SK-N-MC (cell line): ENCODE measurements around the gene CDH4.

Experiments
- DNase-seq: peaks from one replicate; pipeline ENCODE4 v3.0.0-alpha.2; 2011; ENCODE audit warnings: low read depth, low spot score
- H3K27ac ChIP-seq: fragments of 200-600 bp; sonication (generic); 2 replicates; pipeline ENCODE4 v1.5.1; 2016; ENCODE audit warnings: mixed run types
- H3K36me3 ChIP-seq: fragments of 200-600 bp; sonication (generic); 2 replicates; pipeline ENCODE4 v1.6.1; 2017; ENCODE audit warnings: antibody characterized with exemption, low read length, mixed read lengths; ENCODE audit not compliant: insufficient read depth
- H3K4me3 ChIP-seq: fragments of 200-600 bp; sonication (generic); 2 replicates; pipeline ENCODE4 v1.5.1; 2016
- H3K9ac ChIP-seq: fragments of 200-600 bp; sonication (generic); 2 replicates; pipeline ENCODE4 v1.8.0; 2017; ENCODE audit warnings: mixed run types, mixed read lengths; ENCODE audit not compliant: insufficient read length
- H3K9me3 ChIP-seq: fragments of 200-600 bp; sonication (generic); 2 replicates; pipeline ENCODE4 v1.6.1; 2017; ENCODE audit warnings: low read depth, mild to moderate bottlenecking, antibody characterized with exemption, low read length, moderate library complexity, mixed read lengths
- EZH2 ChIP-seq: fragments of 200-600 bp; sonication (generic); IDR thresholded peaks from one replicate; pipeline ENCODE4 v1.6.1; 2017; ENCODE audit warnings: antibody characterized with exemption
- FOXP2 ChIP-seq: optimal IDR thresholded peaks from 2 replicates; pipeline ENCODE3; 2011; ENCODE audit warnings: mild to moderate bottlenecking, moderate library complexity; ENCODE audit not compliant: insufficient read depth; ENCODE audit errors: extremely low read length, control extremely low read depth
- POLR2AphosphoS5 ChIP-seq: IDR thresholded peaks from 2 replicates; pipeline ENCODE4 v1.6.1; 2012; ENCODE audit warnings: mild to moderate bottlenecking, low read depth, low read length, borderline replicate concordance

The CDH4 gene

DNA sequence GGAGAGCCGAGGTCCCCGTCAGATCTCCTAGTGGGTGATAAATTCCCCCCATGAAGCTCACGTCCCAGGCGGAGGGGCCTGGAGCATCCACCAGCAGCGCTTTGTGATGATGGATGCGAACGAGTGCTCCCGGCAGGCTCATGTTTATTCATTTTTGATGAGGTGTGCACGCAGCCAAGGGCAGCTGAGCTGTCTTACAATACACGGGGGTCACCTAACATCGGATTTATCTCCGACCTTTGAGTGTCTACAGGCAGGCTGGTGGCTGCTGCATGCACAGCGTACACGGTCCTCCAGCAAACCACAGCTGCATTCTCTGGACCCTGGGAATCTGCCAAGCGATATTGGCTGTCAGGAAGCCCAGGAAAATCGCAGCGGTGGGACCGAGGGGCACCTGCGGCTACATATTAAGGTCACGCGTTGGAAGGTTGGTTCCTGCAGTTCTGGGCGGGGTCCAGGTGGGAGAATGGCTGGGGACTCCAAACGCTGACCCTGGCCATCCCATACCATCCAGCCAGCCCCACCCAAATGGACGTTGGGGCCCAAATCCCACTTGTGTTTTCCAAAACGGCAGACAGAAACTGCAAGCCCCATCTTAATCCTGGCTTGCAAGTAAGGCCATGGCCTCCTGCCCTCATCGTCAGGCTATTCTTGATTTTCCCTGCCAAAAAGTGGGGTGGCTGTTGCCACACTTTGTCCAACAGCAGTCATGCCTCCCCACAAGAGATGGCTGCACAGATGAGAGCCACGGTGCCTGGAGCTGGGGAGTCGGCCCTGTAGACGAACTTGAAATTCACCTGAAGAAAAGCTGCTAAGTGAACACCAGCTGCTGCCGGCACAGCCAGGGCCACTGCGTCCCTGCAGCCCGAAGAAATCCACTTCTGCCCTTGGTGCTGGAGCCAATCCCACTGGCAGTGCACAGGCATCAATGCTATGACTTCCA is 413.7 kb downstream of the CDH4 start:
- Histone ChIP-seq H3K9me3 (no peaks in the 10 kb centered on the region), H3K27ac (no peak overlapping the region), H3K4me3 (no peak overlapping the region), H3K36me3 (no peaks in the 10 kb centered on the region), H3K9ac (no peak overlapping the region)
- TF ChIP-seq EZH2, result no peak
- TF ChIP-seq POLR2AphosphoS5, result no peak
- TF ChIP-seq FOXP2, result no peak
- DNase-seq, result no peak

DNA sequence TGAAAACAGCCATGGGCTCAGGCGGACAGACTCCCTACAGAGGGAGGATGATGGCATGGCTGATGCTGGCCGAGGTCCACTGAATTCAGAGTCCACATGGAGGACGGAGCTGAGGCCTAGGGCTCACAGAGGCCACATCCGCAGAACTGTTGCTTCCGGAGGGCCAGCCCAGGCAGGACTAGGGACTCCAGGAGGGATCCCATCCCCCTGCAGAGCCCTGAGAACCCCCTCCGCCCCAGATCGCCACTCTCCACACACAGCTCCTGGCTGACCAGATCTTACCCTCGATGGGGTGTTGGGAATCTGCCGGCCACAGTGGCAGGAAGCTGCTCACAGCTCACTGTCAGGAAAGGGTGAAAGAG is 414.4 kb downstream of the CDH4 start:
- Histone ChIP-seq H3K9ac (no peak overlapping the region), H3K9me3 (no peaks in the 10 kb centered on the region), H3K36me3 (no peaks in the 10 kb centered on the region), H3K4me3 (no peak overlapping the region), H3K27ac (no peak overlapping the region)
- DNase-seq, result no peak
- TF ChIP-seq FOXP2, result no peak
- TF ChIP-seq POLR2AphosphoS5, result no peak
- no peak for TF ChIP-seq EZH2

DNA sequence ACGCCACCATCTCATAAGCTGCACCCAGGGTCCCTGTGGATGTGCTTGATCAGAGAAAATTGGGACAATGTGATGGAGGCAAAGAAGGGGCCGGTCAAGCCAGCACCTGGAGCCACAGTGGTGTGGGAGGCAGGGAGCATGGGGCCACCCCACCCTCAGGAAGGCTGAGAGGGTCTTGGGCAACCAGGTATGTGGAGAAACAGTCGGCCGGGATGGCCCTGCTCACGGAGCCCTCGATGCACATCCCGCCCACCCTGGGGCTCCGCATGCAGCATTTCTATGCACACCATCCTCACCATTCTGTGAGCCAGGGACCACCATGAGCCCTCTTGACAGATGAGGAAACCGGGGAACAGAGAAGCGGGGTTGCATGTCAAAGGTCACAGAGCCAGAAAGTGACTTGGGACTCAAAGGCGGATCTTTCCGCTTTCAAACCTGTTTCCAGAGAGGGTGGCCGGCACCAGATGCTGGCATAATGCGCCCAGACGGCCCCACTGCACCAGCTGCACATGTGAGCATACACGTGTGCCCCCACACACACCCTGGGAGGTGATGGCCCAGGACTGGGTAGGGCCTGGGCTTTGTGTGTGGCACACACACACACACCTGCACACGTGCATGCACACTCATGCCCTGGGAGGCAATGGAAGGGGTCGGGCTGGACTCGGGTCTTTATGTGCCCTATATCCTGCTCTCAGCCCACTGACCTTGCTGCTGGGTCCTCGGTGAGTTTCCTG is 415.2 kb downstream of the CDH4 start:
- Histone ChIP-seq H3K9me3 (no peaks in the 10 kb centered on the region), H3K36me3 (no peaks in the 10 kb centered on the region), H3K9ac (no peak overlapping the region), H3K27ac (no peak overlapping the region), H3K4me3 (no peak overlapping the region)
- TF ChIP-seq POLR2AphosphoS5 (no peak), EZH2 (no peak), FOXP2 (no peak)
- DNase-seq, result no peak

DNA sequence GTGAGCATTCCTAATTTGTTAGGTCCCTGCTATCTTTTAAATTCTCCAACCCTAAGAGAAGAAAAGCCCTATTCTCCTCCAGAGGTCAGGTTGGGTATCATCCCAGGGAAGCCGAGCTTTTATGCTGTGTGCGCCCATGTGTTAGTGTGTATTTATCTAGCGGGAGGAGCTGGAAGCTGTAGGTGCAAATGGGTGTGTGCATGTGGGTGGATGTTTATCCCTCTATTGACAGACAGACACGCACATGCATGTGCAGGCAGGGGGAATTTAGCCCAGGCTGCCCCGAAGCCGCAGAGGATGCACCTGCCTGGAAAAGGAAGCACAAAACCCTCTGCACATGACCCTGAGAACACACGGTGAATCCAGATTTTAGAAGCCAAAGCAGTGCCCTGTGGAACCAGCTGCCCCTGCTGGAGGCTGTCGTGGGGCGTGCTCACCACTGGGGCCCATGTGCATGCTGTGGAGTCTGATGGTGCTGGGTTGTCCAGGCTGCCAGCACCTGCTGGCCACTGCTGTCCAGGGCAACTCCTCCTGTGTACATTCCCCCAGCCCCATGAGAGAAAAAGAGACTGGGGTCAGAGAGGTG is 416.1 kb downstream of the CDH4 start:
- Histone ChIP-seq H3K9ac (no peak overlapping the region), H3K36me3 (no peaks in the 10 kb centered on the region), H3K27ac (no peak overlapping the region), H3K9me3 (no peaks in the 10 kb centered on the region), H3K4me3 (no peak overlapping the region)
- no peak for DNase-seq
- TF ChIP-seq FOXP2 (no peak), EZH2 (no peak), POLR2AphosphoS5 (no peak)

DNA sequence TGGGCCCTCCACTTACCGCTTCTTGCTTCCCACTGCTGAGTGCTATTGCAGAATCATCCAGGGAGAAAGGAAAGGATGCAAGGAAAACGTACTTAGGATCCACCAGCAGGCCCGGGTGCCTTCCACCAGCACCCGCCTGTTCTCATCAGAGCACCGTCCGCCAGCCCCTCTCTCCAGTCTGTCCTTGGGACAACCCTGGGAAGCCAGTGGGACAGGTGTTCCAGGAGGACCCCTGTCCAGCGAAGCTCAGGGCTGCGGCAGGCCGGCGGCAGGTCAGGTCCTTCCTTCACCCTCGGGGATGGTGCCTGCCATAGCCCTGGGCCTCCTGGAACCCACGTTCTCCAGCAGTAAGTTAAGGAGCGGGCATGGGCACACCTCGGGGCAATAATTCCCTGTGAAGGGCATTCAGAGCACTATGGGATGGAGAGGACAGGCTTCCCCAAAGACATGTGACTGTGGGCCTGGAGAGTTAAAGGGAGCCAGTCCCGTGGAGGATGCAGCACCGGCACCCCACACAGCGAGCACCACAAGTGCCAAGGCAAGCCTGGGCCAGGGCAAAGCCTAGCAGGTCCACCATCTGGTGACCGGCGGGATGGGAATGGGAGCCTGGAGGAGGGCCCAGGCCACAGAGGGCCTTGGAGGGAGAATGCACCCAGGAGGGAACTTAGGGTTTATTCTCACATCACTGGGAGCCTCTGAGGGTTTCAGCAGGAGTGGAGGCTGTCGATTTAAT is 416.9 kb downstream of the CDH4 start:
- H3K36me3 ChIP-seq, result no peaks in the 10 kb centered on the region
- no peak overlapping the region for H3K4me3 ChIP-seq
- DNase-seq, result no peak
- H3K27ac ChIP-seq, result no peak overlapping the region
- no peak overlapping the region for H3K9ac ChIP-seq
- no peaks in the 10 kb centered on the region for H3K9me3 ChIP-seq
- no peak for TF ChIP-seq FOXP2
- no peak for TF ChIP-seq POLR2AphosphoS5
- TF ChIP-seq EZH2, result no peak

DNA sequence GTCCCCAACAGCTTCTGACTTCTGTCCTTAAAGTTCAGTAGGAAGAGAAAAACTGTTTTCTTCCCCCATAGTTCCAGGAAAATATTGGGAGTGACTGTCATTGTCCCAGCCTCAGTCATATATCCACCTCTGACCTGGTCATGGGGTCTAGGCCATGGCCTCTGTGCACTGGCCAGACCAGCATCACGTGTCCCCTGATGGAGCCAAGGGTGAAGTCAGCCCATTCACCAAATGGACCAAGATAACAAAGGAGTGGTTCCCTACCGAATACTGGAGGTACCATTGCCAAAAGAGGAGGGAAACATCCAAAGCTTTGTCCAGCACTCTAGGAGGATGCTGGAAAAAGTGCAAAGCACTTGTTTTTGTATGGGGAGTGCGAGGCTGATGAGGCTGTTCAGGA is 418.2 kb downstream of the CDH4 start:
- TF ChIP-seq FOXP2 (no peak), POLR2AphosphoS5 (no peak), EZH2 (no peak)
- no peaks in the 10 kb centered on the region for H3K9me3 ChIP-seq
- no peak overlapping the region for H3K27ac ChIP-seq
- no peak overlapping the region for H3K9ac ChIP-seq
- no peak overlapping the region for H3K4me3 ChIP-seq
- no peak for DNase-seq
- H3K36me3 ChIP-seq, result no peaks in the 10 kb centered on the region

DNA sequence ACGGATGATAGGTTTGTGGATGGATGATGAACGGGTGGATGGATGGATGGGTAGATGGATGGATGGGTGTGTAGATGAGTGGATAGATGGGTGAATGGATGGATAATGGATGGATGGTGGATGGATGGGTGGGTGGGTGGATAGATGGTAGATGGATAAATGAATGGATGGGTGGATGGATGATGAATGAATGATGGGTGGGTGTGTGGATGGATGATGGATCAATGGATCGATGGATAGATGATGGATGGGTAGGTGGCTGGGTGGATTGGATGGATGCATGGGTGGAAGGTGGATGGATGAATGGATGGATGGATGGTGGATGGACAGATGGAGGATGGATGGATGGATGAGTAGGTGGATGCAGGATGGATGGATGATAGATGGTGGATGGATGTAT is 419.5 kb downstream of the CDH4 start:
- no peak overlapping the region for H3K4me3 ChIP-seq
- no peak for DNase-seq
- no peaks in the 10 kb centered on the region for H3K9me3 ChIP-seq
- TF ChIP-seq FOXP2 (no peak), POLR2AphosphoS5 (no peak), EZH2 (no peak)
- H3K27ac ChIP-seq, result no peak overlapping the region
- H3K9ac ChIP-seq, result no peak overlapping the region
- H3K36me3 ChIP-seq, result no peaks in the 10 kb centered on the region
